ENCODE results near the gene STAC2. TPM values are rescaled to one million over a fixed set of nuclear protein-coding genes. Genes with fewer than 3 reads are reported as not detected.

Gene STAC2
- total RNA-seq, 1 donor from 2014 or later, result not detected

- intact Hi-C loops (cut with micrococcal nuclease), result no loop called here
Measured at GRCh38 chr17:39194089-39194984, 31.4 kb downstream of the STAC2 start.

- intact Hi-C loops (cut with micrococcal nuclease), result no loop called here
Measured at GRCh38 chr17:39193346-39193745, 32.4 kb downstream of the STAC2 start.

GRCh38 chr17:39192901-39193300 is 32.8 kb downstream of the STAC2 start:
- intact Hi-C loops (cut with micrococcal nuclease), result no loop called here

- intact Hi-C loops (cut with micrococcal nuclease), result no loop called here
Measured at GRCh38 chr17:39191750-39192510, 33.8 kb downstream of the STAC2 start.

- intact Hi-C loops (cut with micrococcal nuclease), result no loop called here
Measured at GRCh38 chr17:39187152-39187830, 38.5 kb downstream of the STAC2 start.

- intact Hi-C loops (cut with micrococcal nuclease), result no loop called here
Measured at GRCh38 chr17:39186481-39187002, 39.2 kb downstream of the STAC2 start.

GRCh38 chr17:39183720-39184119 is 42.0 kb downstream of the STAC2 start:
- intact Hi-C loops (cut with micrococcal nuclease), result no loop called here

GRCh38 chr17:39183045-39183444 is 42.7 kb downstream of the STAC2 start:
- intact Hi-C loops (cut with micrococcal nuclease), result no loop called here

GRCh38 chr17:39181303-39181702 is 44.4 kb downstream of the STAC2 start:
- intact Hi-C loops (cut with micrococcal nuclease), result no loop called here

GRCh38 chr17:39178536-39178935 is 47.2 kb downstream of the STAC2 start:
- intact Hi-C loops (cut with micrococcal nuclease), result no loop called here

- intact Hi-C loops (cut with micrococcal nuclease), result no loop called here
Measured at GRCh38 chr17:39177256-39177655, 48.5 kb downstream of the STAC2 start.

- intact Hi-C loops (cut with micrococcal nuclease), result loop anchor here (1.0 kb wide), 2 partner anchors 106 to 192 kb away; no protein-coding TSS in a partner anchor
Measured at GRCh38 chr17:39175695-39176093, 50.1 kb downstream of the STAC2 start.

GRCh38 chr17:39174920-39175694 is 50.6 kb downstream of the STAC2 start:
- intact Hi-C loops (cut with micrococcal nuclease), result loop anchor here (1.0 kb wide), 2 partner anchors 106 to 192 kb away; no protein-coding TSS in a partner anchor

GRCh38 chr17:39173526-39174274 is 52.0 kb downstream of the STAC2 start:
- intact Hi-C loops (cut with micrococcal nuclease), result no loop called here

- intact Hi-C loops (cut with micrococcal nuclease), result no loop called here
Measured at GRCh38 chr17:39173080-39173479, 52.7 kb downstream of the STAC2 start.

GRCh38 chr17:39171933-39172332 is 53.8 kb downstream of the STAC2 start:
- intact Hi-C loops (cut with micrococcal nuclease), result no loop called here

GRCh38 chr17:39170558-39170957 is 55.2 kb downstream of the STAC2 start:
- intact Hi-C loops (cut with micrococcal nuclease), result no loop called here

GRCh38 chr17:39170109-39170508 is 55.6 kb downstream of the STAC2 start:
- intact Hi-C loops (cut with micrococcal nuclease), result no loop called here

- intact Hi-C loops (cut with micrococcal nuclease), result loop anchor here (5.0 kb wide), 1 partner anchor 302 kb away; no protein-coding TSS in a partner anchor
Measured at GRCh38 chr17:39169518-39169917, 56.2 kb downstream of the STAC2 start.

- intact Hi-C loops (cut with micrococcal nuclease), result loop anchor here (5.0 kb wide), 1 partner anchor 302 kb away; no protein-coding TSS in a partner anchor
Measured at GRCh38 chr17:39169101-39169500, 56.6 kb downstream of the STAC2 start.

Data from T-helper 1 cell treated with Interleukin-12 subunit alpha and Interleukin-12 subunit beta and Interleukin-4 antibody, amounts not matched to agents 30 ng/mL and 1 ng/mL, for 36 hours (primary cell).